HG03565 (cell line): ENCODE measurements around the gene CEP128.

Experiments used
- ATAC-seq: cut with Tn5 transposase; IDR thresholded peaks from one replicate; pipeline ENCODE4 v1.9.1; 2021; ENCODE audit warnings: mild to moderate bottlenecking, moderate library complexity; ENCODE audit not compliant: unreplicated experiment

CEP128 gene

DNA sequence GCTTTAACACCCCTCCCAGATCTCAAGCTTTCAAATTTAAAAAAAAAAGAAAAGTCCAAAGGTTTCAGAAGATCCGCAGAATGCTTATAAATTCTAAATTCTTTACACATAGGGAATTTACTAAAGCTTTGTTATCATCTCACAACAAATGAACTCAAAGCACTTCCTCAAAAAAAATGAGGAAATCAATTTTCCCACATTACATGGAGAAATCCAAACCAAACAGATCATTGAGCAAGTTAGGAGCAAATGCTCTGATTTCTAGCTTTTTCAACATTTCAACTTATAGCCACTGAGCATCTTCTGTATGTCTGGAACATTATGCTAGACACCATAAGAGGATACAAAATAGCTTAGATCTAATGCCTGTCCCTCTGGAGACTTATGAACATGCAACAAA, 161.0 kb downstream of the CEP128 start:
- ATAC-seq = no peak

DNA sequence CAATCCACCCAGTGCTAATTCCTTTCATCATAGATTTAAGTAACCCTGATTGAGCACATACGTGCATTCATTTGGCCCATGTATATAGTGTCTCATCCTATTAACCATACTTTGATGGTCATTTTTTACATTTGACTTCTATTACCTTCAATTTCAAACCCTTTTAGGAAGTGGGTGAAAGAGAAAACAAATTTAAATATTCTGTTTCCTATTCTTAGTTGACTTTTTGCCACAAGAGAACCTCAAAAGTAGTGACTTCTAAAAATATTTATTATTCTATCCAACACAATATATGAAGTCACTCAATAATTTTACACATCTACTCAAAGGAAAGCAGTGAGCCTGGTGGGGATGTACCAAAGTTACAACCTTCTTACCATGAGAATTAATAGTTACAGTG, 164.9 kb downstream of the CEP128 start:
- ATAC-seq = no peak

DNA sequence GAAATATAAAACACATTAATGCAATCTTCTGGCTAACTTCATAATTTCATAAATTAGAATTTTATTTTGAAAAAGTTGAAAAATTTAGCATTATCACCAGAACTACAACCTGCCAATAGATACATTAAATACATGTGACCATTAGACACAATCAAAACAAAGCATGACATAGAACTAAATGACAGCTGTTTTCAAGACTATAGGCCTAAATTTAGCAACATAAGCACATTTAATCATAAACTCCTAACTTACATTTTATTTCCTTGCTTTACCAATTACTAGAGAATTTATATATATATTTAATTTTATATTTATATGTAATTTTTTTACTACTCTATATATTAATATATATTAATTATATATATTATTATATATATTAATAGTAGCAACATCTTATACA, 165.4 kb downstream of the CEP128 start:
- ATAC-seq = no peak

DNA sequence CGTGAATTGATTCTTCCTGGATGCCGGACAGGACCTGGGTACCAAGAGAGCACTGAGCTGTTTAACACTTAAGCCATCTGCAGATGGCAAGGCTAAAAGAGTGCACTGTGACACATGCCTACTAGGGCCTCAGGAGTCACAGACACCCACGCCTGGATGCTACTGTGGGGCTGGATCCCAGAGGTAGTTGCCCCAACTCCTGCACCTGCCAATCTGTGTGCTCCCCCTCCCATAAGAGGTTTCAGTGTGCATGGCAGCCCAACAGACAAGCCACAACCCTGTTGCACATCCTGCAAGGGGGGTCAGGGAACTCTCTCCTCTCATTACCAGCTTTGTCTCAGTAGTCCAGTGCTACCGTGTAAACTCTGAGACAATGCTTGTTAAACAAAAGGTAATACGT, 169.0 kb downstream of the CEP128 start:
- no peak for ATAC-seq

DNA sequence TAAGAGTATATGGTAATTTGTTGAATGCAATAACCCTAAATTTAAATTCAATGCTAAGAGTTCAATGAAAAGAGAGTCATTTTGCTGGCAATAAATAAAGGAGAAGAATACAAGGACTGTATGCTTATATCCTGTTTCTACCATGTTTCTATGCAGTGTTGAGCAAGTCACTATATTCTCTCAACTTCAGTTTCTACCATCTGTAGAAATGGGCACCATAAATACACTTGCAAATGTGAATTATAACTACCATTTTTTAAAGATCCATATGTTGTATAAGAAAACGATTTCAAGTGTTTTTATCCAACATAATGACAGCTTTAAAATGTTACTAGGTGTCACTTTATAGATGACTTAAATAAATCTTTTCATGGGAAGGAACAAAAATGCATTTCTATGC, 170.3 kb downstream of the CEP128 start:
- no peak for ATAC-seq

DNA sequence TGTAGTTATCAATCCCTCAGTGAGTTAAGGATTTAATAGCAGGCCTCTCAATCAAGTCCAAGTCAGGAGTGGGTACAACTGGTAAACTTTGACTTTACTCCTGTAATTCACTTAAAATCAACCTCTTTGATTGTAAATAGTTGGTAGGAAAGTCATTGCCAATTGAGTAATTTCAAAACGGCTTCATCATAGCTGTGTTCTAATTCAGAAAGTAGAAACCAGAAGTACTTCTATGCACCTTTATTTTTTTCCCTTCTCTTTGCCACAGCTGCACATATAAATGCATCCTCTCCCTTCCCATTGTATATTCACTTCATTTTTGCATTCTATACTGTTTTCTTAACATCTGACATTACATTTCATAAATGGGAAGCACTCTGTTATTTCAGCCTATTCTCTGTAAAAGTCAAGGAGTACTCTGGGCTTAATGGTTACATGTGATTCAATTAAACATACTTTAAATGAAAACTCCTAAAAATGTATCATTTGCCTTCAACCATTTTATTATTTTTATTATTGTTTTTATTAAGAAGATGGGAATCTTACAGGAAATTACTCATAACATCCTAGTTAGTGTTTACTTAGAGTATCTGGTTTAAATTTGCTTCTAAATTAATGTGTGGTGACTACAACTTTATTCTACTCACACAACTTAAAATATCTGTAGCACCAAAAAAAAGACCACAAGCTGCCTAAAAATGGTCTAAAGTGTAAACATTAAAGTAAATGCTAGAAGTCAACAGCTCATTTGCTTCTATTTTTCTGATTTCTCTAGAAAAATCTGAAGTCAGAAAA, 171.2 kb downstream of the CEP128 start:
- ATAC-seq = peak; percentile 51

DNA sequence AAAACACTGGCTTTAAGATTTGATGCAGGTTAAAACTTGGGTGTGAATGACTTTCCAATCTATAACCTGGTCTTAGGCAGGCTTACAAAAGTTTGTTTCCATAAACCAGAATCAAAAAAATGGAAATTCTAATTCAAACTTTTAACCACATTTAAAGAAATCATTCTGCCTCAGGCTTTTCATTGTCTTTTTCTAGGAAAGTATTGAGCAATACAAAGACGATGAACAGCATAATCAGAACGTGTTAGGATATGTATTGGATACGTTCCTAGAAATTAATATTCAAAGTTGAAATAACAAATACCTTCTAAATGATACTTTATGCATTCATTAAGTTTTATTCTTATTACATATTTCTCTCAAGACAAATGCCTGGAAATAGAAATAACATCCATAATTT, 172.9 kb downstream of the CEP128 start:
- no peak for ATAC-seq

DNA sequence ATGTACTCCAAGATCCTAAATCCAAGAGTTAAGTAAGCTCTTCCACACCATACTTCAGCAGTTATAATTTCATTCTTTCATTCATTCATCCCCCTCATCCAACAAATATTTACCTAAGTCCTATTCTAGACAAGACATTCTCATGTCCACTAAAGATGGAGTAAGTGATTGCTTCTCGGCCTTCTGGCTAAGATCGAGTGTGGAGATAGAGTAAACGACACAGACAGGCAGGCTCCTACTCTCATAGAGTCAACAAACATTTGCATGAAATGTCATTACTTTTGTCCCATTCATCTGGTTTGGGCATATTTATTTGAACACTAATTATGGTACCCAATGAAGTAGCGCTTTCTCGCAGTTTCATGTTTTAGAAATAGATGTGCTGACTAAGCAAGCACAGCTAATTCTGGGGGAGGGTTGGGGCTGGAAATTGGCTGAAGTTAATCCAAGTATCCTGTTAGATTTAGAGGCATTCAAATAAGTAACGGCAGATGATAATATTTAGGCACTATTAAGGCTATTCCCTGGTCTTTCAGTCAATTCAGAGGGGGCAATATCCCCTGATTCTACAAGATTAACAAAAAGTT, 176.5 kb downstream of the CEP128 start:
- no peak for ATAC-seq

DNA sequence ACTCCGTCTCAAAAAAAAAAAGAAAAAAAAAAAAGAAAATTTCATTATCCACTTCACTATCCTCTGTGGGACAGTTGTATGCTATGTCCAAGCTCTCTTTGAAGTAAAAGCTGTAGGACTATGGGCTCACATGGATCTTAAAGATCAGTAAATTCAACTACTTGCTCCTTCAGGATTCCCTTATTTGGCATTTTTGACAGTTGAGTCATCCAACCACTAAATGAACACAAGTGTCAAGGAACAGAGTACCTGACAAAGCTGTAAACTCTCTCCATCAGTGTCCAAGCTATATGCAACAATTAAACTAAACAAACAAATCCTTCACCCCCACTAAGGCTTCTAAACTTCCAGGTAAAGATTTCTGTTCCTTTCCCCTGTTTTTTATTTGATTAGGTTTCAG, 177.0 kb downstream of the CEP128 start:
- ATAC-seq = no peak

DNA sequence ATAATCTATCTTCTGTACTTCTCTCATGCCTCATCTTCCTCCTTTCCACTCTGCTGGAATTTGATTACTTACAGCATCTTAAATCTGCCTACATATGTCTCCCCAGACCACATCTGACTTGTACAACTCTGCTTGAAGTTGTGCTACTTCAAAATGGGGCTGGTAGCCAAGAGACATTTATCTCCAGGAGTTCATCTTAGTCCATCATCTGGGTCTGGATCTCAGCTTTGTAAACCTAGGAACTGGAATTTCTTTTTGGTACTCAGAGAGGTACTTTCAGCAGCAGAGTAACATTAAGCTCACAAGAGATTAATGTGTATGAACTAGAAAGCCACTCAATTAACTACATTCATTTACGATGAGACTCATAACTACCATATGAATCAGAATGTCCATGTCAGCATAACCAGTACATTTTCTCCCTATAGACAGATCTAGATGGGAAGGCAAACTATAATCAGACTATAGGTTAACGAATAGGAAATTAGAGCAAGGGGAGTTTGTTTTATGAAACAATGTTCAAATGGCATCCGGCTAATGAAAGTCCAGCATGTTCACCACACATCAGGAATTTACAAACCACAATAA, 178.8 kb downstream of the CEP128 start:
- no peak for ATAC-seq

DNA sequence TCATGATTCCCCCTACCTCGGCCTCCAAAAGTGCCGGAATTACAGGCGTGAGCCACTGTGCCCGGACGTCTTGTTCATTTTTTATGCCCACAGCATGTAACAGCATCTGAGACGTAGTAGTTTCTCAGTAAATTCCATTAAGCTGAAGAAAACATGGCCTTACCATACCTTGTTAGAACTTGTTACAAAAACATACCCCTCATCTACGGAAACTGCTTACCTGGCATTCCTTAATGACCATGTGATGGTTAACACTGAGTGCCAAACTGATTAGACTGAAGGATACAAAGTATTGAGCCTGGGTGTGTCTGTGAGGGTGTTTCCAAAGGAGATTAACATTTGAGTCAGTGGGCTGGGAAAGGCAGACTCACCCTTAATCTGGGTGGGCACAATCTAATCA, 186.8 kb downstream of the CEP128 start:
- ATAC-seq = no peak

DNA sequence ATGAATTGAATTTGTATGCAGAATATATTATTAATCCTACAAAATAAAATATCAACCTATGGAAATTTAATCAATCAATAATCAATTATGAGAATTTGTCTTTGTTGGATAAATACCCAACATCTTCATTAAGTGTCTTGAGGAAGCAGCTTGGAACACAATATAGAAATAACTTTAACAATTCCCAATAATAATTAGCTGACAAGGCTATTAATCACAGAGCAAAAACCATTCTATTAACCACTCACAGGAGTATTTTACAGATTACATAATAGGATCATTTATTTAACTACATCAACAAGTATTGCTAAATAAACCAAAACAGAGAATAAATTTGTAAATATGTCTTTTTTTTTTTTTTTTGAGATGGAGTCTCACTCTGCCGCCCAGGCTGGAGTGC, 190.3 kb downstream of the CEP128 start:
- no peak for ATAC-seq

DNA sequence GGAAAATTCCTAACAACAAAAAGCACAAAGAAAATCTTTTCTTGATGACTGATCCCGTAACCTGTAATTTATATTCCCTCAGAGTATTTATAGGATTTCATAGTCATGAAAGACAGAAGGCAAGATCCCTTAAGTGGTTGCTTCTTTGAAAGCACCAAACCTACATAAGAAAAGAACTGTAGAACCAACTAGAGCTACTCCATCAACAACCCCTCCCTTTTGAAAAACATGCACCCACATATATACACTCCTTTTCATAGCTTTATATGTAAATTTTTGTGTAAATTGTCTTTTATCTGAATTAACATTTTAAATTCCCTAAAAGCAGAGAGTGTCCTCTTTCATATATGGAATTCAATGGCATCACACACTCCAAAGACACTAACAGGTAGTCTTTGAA, 215.3 kb downstream of the CEP128 start:
- no peak for ATAC-seq

DNA sequence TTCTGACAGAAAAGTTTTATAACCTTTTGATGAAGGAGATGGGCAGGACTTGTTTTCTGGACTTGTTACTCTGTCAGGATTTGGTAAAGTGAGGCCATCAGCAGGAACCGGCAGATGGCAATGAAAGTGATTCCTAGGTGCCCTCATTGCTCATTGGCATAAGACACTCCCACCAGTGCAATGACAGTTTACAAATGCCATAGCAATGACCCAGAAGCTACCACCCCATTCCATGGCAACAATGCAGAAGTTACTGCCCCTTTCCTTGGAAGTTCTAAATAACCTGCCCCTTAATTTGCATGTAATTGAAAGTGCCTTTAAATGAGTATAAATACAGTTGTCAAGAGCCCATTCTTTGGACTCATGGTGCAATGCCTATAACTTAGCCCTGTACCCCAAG, 222.6 kb downstream of the CEP128 start:
- no peak for ATAC-seq

DNA sequence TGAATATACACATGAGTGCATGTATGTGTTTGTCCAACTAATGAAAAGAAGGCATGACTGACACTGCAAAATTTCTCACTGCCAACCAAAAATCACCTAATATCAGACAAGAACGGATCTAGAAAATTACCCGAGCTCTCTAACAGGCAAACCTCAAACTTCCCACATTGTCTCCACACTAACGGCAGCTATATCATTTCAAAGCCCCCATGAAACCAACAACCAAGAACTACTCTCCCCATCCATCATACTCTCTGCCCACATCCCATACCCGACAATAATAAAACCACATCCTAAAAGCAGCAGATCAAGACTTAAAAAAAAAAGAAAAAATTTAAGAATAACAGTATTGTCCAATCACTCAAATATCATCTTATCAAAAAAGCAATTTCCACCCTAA, 227.1 kb downstream of the CEP128 start:
- ATAC-seq = no peak

DNA sequence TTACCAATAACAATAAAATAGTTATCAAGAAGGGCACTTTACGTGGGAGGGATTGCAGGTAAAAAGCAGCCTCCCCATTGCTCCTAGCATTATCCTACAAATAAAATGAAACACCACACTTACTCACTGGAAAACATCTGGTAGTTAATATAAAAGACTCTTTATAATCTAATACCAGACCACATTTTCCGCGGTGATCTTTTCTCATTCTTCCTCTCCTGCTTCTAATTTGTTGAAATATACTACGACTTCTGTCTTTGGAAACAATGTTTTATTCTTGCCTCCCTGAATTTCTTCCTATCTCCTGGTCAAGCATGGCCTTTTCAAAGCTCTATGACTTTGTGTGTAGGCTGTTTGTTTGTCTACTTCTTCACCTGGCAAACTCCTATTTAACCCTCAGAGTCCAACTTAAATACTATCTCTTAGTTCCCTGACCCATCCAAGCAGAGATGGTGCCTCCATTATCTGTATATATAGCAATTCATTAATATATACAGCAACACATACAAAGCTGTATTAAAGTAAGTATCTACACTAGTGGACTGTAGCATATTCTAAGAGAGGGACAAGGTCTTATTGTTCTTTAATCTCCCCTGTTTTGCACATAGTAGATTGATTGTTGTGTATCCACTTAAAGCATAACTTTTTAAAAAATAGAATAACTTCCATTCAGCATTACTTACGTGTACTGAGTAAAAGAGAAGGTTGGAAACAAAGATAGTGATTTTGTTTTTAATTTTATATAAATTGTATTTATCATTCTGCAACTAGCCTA, 228.3 kb downstream of the CEP128 start:
- ATAC-seq = no peak

DNA sequence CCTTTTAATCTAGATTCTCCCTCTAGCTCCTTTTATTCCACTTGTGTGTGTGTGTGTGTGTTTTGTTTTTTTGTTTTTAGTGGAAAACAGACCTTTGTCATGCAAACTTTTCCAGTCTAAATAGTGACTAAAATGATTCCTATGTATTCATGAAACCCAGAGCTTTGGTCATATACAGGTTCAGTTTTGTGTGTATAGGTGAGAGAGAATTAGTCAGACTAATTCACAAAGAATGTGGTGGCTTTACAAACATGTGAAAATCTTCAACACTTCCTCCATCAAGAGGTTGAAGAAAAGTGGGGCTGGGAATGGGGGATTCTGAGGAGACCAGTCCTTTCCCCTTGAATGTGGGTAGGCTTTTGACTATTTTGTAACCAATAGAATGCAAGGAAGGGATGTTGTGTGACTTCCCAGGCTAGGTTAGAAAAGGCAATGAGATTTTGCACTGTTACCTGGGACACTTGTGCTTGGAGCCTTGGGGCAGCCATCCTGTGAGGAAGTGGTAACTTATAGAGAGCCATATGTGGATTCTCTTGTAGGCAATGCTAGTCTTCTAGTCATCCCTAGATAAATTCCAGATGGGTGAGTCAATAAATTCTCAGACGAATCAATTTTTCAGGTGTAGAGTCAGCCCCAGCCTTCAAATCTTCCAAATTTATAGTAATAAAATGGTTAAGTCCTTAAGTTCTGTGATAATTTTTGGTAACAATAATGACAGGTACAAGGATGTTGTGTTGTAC, 236.1 kb downstream of the CEP128 start:
- no peak for ATAC-seq

DNA sequence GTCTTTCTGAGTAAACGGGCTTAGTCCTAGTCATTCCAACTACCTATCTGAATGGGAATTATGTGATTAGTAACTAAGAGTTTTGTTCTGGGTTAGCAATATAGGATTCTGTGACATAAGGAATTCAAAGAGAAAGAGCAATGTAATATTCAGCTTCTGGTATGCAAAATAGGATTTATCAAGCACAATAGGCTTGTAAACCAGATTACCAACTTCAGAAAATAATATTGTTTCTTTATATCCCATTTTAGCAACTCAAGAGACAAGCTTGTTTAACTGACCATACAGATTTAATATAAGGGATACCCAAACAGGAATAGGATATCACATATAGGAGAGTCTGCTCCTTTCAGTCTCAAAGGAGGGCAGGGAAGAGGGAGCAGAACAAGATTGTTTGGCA, 240.9 kb downstream of the CEP128 start:
- no peak for ATAC-seq

DNA sequence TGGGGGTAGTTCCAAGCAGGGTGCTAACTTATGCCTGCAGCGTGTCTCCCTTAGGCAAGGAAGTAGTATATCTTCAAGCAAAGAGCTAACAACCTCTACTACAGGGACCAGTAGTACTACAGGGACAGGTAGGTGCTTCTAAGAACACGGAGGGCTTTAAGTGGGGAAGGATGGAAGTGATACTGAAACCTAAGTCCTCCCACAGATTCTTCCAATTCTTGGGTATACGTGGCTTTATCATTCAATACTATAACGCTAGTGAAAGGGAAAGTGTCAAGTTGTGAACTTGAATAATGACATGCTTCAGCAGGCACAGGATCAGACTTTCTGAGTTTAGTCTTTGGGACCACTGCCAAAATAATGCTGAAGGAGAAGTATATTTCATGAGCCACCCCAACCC, 241.7 kb downstream of the CEP128 start:
- peak; percentile 51 for ATAC-seq

DNA sequence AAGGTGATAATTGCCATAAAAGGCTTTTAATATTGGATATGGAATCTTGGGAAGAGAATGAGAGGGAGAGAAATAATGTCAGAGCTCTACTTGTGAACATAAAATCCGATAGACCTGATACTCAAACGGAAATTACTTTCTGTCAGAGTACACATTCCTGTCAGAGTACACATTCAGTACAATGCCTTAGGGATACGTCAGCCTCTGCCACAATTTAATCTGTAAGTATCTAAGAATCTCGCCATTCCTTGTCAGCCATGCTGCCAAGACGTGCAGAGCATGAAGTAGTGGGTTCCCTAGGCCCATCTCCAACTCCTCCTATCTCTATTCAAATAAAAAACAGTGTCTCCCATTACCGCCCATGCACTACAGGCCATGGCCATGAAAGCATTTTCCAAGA, 242.6 kb downstream of the CEP128 start:
- no peak for ATAC-seq

DNA sequence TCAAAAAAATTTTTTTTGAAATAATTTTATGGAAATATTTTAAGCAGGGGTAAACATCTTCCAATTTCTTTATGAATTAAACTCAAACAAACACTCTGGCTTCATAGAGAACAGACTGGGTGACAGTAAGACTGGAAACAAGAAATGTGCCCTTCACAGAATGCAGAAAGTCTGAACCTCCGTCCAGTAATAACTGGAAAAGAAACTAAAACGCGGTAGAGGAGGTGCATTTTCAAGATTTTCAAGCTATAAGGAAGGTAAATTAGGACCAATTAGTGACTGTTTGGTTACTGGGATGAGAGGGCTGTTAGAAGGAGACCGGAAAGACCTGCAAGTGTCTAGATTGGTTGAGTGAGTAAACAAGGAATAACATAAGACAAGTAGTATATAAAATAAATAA, 245.7 kb downstream of the CEP128 start:
- peak; percentile 80 for ATAC-seq
